GM10266 (cell line): ENCODE measurements around the gene EPN2.

ENCODE experiments used
- DNase-seq: peaks from one replicate; pipeline ENCODE4 v3.0.0; 2012; ENCODE audit errors: extremely low spot score
- TF ChIP-seq, protein P1 (sequence below): IDR thresholded peaks from 2 replicates; pipeline ENCODE4 v1.5.1; 2012; ENCODE audit warnings: mild to moderate bottlenecking, low read depth; ENCODE audit not compliant: control insufficient read depth, insufficient read depth; ENCODE audit errors: missing control alignments

Gene EPN2

DNA sequence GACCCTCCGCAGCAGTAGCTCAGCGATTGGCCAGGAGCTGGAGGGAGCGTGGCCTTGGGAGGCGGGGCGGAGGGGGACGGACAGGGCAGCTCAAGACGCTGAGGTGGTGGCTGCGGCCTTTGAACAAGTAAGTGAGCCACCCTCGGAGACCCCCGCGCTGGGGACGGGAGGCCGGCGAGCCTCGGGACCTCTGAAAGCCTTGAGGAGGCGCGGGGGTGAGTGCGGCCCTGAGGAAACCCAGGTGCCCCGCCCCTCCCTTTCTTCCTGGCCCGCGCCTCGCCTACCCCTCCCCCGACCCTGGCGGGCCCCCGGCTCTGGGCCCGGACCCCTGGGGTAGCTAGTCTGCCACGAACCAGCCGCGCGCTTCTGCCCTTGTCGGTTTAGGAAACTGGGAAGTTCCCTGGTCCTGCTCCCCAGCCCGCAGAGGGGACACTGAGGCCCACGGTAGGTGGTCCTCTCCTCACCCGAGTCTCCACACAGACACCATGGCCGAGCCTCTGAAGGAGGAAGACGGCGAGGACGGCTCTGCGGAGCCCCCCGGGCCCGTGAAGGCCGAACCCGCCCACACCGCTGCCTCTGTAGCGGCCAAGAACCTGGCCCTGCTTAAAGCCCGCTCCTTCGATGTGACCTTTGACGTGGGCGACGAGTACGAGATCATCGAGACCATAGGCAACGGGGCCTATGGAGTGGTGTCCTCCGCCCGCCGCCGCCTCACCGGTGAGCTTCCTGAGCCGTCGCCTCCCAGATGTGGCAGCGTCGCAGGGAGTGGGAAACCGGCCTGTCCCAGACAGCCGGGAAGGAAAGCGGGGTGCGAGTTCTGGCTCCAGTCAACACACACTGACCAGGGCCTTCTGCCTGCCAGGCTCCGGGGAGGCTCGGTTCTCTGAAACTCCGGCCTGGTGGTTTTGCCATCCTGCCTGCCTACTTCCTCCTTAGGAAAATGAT is 141.5 kb downstream of the EPN2 start, which contains the start of gene MAPK7:
Gene MAPK7 (plus strand): TSS at position 83 of the 945 bp plus-strand sequence. CDS start 403 bp downstream, at position 486.
- no peak for DNase-seq
- TF ChIP-seq, protein P1, sequence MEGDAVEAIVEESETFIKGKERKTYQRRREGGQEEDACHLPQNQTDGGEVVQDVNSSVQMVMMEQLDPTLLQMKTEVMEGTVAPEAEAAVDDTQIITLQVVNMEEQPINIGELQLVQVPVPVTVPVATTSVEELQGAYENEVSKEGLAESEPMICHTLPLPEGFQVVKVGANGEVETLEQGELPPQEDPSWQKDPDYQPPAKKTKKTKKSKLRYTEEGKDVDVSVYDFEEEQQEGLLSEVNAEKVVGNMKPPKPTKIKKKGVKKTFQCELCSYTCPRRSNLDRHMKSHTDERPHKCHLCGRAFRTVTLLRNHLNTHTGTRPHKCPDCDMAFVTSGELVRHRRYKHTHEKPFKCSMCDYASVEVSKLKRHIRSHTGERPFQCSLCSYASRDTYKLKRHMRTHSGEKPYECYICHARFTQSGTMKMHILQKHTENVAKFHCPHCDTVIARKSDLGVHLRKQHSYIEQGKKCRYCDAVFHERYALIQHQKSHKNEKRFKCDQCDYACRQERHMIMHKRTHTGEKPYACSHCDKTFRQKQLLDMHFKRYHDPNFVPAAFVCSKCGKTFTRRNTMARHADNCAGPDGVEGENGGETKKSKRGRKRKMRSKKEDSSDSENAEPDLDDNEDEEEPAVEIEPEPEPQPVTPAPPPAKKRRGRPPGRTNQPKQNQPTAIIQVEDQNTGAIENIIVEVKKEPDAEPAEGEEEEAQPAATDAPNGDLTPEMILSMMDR = no peak

DNA sequence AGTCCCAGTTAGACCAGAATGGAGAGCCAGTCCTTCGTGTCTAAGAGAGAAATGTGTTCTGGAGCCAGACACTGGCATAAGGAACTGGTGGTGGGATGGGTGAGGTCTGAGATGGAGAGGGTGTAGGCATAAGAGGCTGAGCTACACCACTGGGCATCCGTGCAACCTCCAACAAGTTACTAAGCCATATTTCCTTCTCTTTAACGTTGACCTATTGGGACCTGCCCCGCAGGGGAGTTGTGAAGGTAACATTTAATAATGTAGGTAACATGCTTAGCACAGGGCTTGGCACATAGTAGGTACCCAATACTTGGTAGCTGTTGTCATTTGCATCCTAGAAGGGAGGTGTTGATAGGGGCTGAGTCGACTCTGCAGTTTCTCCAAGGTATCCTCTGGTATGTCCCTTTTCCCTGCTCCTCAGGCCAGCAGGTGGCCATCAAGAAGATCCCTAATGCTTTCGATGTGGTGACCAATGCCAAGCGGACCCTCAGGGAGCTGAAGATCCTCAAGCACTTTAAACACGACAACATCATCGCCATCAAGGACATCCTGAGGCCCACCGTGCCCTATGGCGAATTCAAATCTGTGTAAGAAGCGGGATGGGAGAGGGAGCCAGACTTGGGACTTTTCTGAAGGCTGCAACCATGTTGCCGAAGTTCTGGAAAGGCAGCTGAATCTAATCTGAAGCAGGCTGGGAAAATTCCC is 142.3 kb downstream of the EPN2 start:
- TF ChIP-seq, protein P1 = no peak
- no peak for DNase-seq

DNA sequence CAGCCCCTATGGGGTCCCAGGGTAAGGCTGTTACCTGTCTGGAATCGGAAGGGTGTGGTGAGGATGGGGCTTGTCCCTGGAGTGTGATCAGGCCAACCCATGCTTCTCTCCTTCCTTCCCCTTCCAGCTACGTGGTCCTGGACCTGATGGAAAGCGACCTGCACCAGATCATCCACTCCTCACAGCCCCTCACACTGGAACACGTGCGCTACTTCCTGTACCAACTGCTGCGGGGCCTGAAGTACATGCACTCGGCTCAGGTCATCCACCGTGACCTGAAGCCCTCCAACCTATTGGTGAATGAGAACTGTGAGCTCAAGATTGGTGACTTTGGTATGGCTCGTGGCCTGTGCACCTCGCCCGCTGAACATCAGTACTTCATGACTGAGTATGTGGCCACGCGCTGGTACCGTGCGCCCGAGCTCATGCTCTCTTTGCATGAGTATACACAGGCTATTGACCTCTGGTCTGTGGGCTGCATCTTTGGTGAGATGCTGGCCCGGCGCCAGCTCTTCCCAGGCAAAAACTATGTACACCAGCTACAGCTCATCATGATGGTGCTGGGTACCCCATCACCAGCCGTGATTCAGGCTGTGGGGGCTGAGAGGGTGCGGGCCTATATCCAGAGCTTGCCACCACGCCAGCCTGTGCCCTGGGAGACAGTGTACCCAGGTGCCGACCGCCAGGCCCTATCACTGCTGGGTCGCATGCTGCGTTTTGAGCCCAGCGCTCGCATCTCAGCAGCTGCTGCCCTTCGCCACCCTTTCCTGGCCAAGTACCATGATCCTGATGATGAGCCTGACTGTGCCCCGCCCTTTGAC is 143.5 kb downstream of the EPN2 start:
- no peak for DNase-seq
- TF ChIP-seq, protein P1 = no peak

DNA sequence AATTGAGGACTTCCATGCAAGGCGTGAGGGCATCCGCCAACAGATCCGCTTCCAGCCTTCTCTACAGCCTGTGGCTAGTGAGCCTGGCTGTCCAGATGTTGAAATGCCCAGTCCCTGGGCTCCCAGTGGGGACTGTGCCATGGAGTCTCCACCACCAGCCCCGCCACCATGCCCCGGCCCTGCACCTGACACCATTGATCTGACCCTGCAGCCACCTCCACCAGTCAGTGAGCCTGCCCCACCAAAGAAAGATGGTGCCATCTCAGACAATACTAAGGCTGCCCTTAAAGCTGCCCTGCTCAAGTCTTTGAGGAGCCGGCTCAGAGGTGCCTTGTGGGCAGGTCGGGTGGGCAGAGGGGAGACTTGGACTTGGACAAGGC is 144.2 kb downstream of the EPN2 start:
- DNase-seq = no peak
- TF ChIP-seq, protein P1 = no peak

DNA sequence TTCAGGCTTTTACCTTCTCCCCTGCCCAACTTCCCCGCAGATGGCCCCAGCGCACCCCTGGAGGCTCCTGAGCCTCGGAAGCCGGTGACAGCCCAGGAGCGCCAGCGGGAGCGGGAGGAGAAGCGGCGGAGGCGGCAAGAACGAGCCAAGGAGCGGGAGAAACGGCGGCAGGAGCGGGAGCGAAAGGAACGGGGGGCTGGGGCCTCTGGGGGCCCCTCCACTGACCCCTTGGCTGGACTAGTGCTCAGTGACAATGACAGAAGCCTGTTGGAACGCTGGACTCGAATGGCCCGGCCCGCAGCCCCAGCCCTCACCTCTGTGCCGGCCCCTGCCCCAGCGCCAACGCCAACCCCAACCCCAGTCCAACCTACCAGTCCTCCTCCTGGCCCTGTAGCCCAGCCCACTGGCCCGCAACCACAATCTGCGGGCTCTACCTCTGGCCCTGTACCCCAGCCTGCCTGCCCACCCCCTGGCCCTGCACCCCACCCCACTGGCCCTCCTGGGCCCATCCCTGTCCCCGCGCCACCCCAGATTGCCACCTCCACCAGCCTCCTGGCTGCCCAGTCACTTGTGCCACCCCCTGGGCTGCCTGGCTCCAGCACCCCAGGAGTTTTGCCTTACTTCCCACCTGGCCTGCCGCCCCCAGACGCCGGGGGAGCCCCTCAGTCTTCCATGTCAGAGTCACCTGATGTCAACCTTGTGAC is 144.7 kb downstream of the EPN2 start:
- TF ChIP-seq, protein P1 = no peak
- DNase-seq = no peak
